Epithelial cell of proximal tubule (primary cell): ENCODE measurements around the gene ORC2. TPM values are rescaled to one million over a fixed set of nuclear protein-coding genes. Genes with fewer than 3 reads are reported as not detected.

Source experiments
- DNase-seq: peaks from one replicate; pipeline ENCODE4 v3.0.0-alpha.2; 2011; ENCODE audit warnings: low read depth
- H3K4me3 ChIP-seq: 2 replicates; pipeline ENCODE4 v1.5.1; 2011; ENCODE audit warnings: low read depth, mild to moderate bottlenecking, low read length
- CTCF ChIP-seq: conservative IDR thresholded peaks from 2 replicates; pipeline ENCODE4 v1.5.1; 2012; ENCODE audit warnings: low read depth, mild to moderate bottlenecking, low read length
- total RNA-seq: library from RNA; depleted of rRNA; stranded (reverse); fragments of >200 nt; gene quantifications from 2 replicates; pipeline ENCODE4 v1.2.3, GENCODE V29; 2015

Gene ORC2
- total RNA-seq, 1 donor from 2014 or later: 16.8 TPM

GRCh38 chr2:200862532-200863000 is 100.9 kb downstream of the ORC2 start:
- no peak for DNase-seq
- TF ChIP-seq CTCF: no peak
- peak overlapping the region; percentile 99 for H3K4me3 ChIP-seq

GRCh38 chr2:200861617-200862155 is 101.8 kb downstream of the ORC2 start:
- no peak for TF ChIP-seq CTCF
- peak overlapping the region; percentile 99 for H3K4me3 ChIP-seq
- no peak for DNase-seq

GRCh38 chr2:200860092-200860795 is 103.2 kb downstream of the ORC2 start:
- no peak for DNase-seq
- TF ChIP-seq CTCF: no peak
- H3K4me3 ChIP-seq: no peak overlapping the region

Other genes with a start within 250 kb of the ORC2 start
- 594 and 699 TPM in 2 replicates for gene BZW1, start 151.8 kb downstream of the ORC2 start, total RNA-seq
- 29.7 and 52.9 TPM in 2 replicates for gene CLK1, start 99.0 kb downstream of the ORC2 start, total RNA-seq
- gene PPIL3, start 74.6 kb downstream of the ORC2 start, total RNA-seq: 28.6 and 36.6 TPM in 2 replicates
- 36.4 and 59.3 TPM in 2 replicates for gene NIF3L1, start 74.3 kb downstream of the ORC2 start, total RNA-seq
- gene HYCC2, start 108.0 kb upstream of the ORC2 start, total RNA-seq: 2.1 and 4.1 TPM in 2 replicates
- 85.2 and 138 TPM in 2 replicates for gene NDUFB3, start 108.3 kb upstream of the ORC2 start, total RNA-seq
- 56.2 and 103 TPM in 2 replicates for gene CFLAR, start 152.5 kb upstream of the ORC2 start, total RNA-seq
- 1.1 and 3.8 TPM in 2 replicates for gene CASP10, start 219.5 kb upstream of the ORC2 start, total RNA-seq